LNCaP clone FGC (cell line): ENCODE results near the gene E2F3.

Source experiments
- DNase-seq: peaks from one replicate; pipeline ENCODE4 v3.0.0-alpha.2; 2011; ENCODE audit warnings: low read depth
- H3K4me3 ChIP-seq: 2 replicates; pipeline ENCODE4 v1.5.1; 2011; ENCODE audit warnings: mild to moderate bottlenecking, low read depth, low read length, control low read depth
- CTCF ChIP-seq: IDR thresholded peaks from 2 replicates; pipeline ENCODE4 v1.5.1; 2012; ENCODE audit warnings: mild to moderate bottlenecking; ENCODE audit not compliant: control insufficient read depth, insufficient read depth; ENCODE audit errors: extremely low read depth

The E2F3 gene

GRCh38 chr6:20408851-20409250, 7.2 kb downstream of the E2F3 start:
- TF ChIP-seq CTCF, result no peak
- H3K4me3 ChIP-seq, result no peak overlapping the region
- DNase-seq, result no peak

- no peak for TF ChIP-seq CTCF
- no peak overlapping the region for H3K4me3 ChIP-seq
- no peak for DNase-seq
These were observed 7.8 kb downstream of the E2F3 start for GRCh38 chr6:20409427-20409971.

- DNase-seq, result no peak
These were observed 9.9 kb downstream of the E2F3 start for GRCh38 chr6:20411544-20411943.

GRCh38 chr6:20411953-20412681, 10.4 kb downstream of the E2F3 start:
- H3K4me3 ChIP-seq, result no peak overlapping the region
- TF ChIP-seq CTCF, result no peak
- DNase-seq, result no peak

More at GRCh38 chr6:20411544-20411943, 9.9 kb downstream of the E2F3 start:
- no peak overlapping the region for H3K4me3 ChIP-seq
- no peak for TF ChIP-seq CTCF

- TF ChIP-seq CTCF, result no peak
- no peak overlapping the region for H3K4me3 ChIP-seq
- DNase-seq, result no peak
These were observed 11.0 kb downstream of the E2F3 start for GRCh38 chr6:20412682-20413073.

- H3K4me3 ChIP-seq, result no peak overlapping the region
- no peak for TF ChIP-seq CTCF
- no peak for DNase-seq
These were observed 12.1 kb downstream of the E2F3 start for GRCh38 chr6:20413826-20414225.

- no peak for TF ChIP-seq CTCF
- no peak overlapping the region for H3K4me3 ChIP-seq
- DNase-seq, result no peak
These were observed 13.0 kb downstream of the E2F3 start for GRCh38 chr6:20414711-20415110.
